ENCODE results near the gene EVL. TPM values are rescaled to one million over a fixed set of nuclear protein-coding genes. Genes with fewer than 3 reads are reported as not detected.

The EVL gene
- total and polyA plus RNA-seq, 3 donors from 2014 or later: 87.4 to 96.8 (median 91.7) TPM

- no peak for TF ChIP-seq POLR2A (IDR thresholded peaks at IDR 0.05)
- no peak for TF ChIP-seq CTCF (IDR thresholded peaks at IDR 0.05)
- intact Hi-C loops (cut with DNase I; ENCODE audit: low total_unique reads): no loop called here
- H3K9me3 ChIP-seq: no peaks in the 10 kb centered on the region
- no peak for DNase-seq
- 66 to 68% methylated on average over 7 of the region's 7 CpGs for WGBS, 2 donors
- H3K36me3 ChIP-seq (ENCODE audit: low read depth, missing control alignments): no peaks in the 10 kb centered on the region
- no peak overlapping the region for H3K4me3 ChIP-seq
- H3K27me3 ChIP-seq: no peaks in the 10 kb centered on the region
- H3K4me1 ChIP-seq: peaks cover 14% of the 10 kb centered on the region
- H3K27ac ChIP-seq: no peak overlapping the region
Observed at GRCh38 chr14:100031506-100032281, 33.5 kb upstream of the EVL start.

GRCh38 chr14:100032738-100033137, 32.5 kb upstream of the EVL start:
- Histone ChIP-seq H3K27me3 (no peaks in the 10 kb centered on the region), H3K36me3 (ENCODE audit: low read depth, missing control alignments) (no peaks in the 10 kb centered on the region), H3K4me3 (no peak overlapping the region), H3K4me1 (peaks cover 14% of the 10 kb centered on the region), H3K27ac (no peak overlapping the region), H3K9me3 (no peaks in the 10 kb centered on the region)
- no peak for DNase-seq
- TF ChIP-seq POLR2A (IDR thresholded peaks at IDR 0.05) (no peak), CTCF (IDR thresholded peaks at IDR 0.05) (no peak)
- WGBS, 2 donors: 91 to 98% methylated on average over 1 of the region's 1 CpG
- intact Hi-C loops (cut with DNase I; ENCODE audit: low total_unique reads): no loop called here

GRCh38 chr14:100033347-100034075, 31.7 kb upstream of the EVL start:
- TF ChIP-seq POLR2A (IDR thresholded peaks at IDR 0.05) (no peak), CTCF (IDR thresholded peaks at IDR 0.05) (no peak)
- WGBS, 2 donors: 88 to 90% methylated on average over 5 of the region's 5 CpGs

GRCh38 chr14:100034468-100034867, 30.8 kb upstream of the EVL start:
- no peaks in the 10 kb centered on the region for H3K36me3 ChIP-seq (ENCODE audit: low read depth, missing control alignments)
- no peak overlapping the region for H3K27ac ChIP-seq
- no peaks in the 10 kb centered on the region for H3K27me3 ChIP-seq
- DNase-seq: no peak
- TF ChIP-seq CTCF (IDR thresholded peaks at IDR 0.05): no peak
- no peak for TF ChIP-seq POLR2A (IDR thresholded peaks at IDR 0.05)
- WGBS, 2 donors: 92 to 95% methylated on average over 4 of the region's 4 CpGs
- intact Hi-C loops (cut with DNase I; ENCODE audit: low total_unique reads): no loop called here
- no peak overlapping the region for H3K4me3 ChIP-seq
- no peaks in the 10 kb centered on the region for H3K9me3 ChIP-seq
- H3K4me1 ChIP-seq: peaks cover 14% of the 10 kb centered on the region

More at GRCh38 chr14:100033347-100034075, 31.7 kb upstream of the EVL start:
- Histone ChIP-seq H3K9me3 (no peaks in the 10 kb centered on the region), H3K27me3 (no peaks in the 10 kb centered on the region), H3K36me3 (ENCODE audit: low read depth, missing control alignments) (no peaks in the 10 kb centered on the region), H3K4me3 (no peak overlapping the region), H3K4me1 (peaks cover 14% of the 10 kb centered on the region), H3K27ac (no peak overlapping the region)
- intact Hi-C loops (cut with DNase I; ENCODE audit: low total_unique reads): no loop called here
- DNase-seq: no peak

Measured in testis (tissue), 3 donors.